Activated naive CD8-positive, alpha-beta T cell treated with anti-CD3 and anti-CD28 coated beads for 36 hours (primary cell): Measurements from ENCODE around the gene OTUD5. TPM values are rescaled to one million over a fixed set of nuclear protein-coding genes. Genes with fewer than 3 reads are reported as not detected.
A peak's percentile ranks its signal among the peaks of the same experiment; 100 is the strongest.

Source experiments
- DNase-seq: peaks from one replicate; pipeline ENCODE4 v3.0.0; 2021
- H3K27ac Mint-ChIP-seq: one replicate; pipeline ENCODE4 v1.8.0; 2022; ENCODE audit warnings: mild to moderate bottlenecking, moderate library complexity, mixed read lengths
- H3K27me3 Mint-ChIP-seq: one replicate; pipeline ENCODE4 v1.8.0; 2022; ENCODE audit warnings: mild to moderate bottlenecking, mixed read lengths
- H3K36me3 Mint-ChIP-seq: one replicate; pipeline ENCODE4 v1.8.0; 2021; ENCODE audit warnings: mild to moderate bottlenecking, mixed read lengths
- H3K4me1 Mint-ChIP-seq: one replicate; pipeline ENCODE4 v1.8.0; 2021; ENCODE audit warnings: mixed read lengths
- H3K4me3 Mint-ChIP-seq: one replicate; pipeline ENCODE4 v1.8.0; 2022; ENCODE audit warnings: mild to moderate bottlenecking, moderate library complexity, mixed read lengths
- H3K9me3 Mint-ChIP-seq: one replicate; pipeline ENCODE4 v1.8.0; 2022; ENCODE audit warnings: mixed read lengths
- total RNA-seq, 2 experiments: library from RNA; stranded (reverse); gene quantifications; one replicate each; pipeline ENCODE4 v1.2.3, GENCODE V29; 2021

The OTUD5 gene
- total RNA-seq, 2 experiments from 2014 or later: 57.3 to 59.5 TPM

DNA sequence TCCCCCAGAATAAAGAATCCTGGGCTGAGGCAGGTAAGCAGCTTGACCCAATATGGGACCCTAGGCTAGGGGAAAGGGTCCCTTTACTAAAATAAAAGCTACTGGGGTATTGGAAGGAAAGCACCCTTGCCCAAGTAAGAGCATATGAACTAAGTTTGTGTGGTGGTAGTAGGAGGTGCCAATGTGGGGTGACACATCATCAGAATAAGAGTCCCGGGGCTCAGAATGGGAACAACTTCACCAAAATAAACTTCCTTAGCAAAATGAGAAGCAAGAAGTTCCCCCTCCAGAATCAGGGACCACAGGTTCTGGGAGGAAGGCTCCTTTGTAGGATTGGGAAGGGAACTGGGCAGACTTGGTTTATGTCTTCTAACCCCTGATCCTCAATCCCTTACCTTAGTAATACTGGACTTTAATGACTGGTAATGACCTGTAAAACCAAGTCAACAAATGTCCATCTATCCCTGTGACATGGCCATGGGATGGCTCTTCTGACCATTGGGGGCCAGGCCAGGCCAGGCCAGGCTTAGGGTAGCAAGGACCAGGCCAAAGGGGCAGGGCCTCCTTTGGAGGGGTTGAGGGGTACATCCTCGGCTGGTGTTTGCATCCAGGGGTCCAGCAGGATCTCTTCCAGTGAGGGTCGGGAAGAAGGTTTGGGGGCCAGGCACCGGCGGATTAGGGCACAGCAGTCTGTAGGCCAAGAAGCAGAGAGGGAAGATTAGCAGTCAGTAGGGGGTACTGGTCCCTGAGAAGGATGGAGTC is 43.6 kb downstream of the OTUD5 start:
- no peak for DNase-seq
- Mint-ChIP-seq H3K27me3 (peaks cover 18% of the 10 kb centered on the region), H3K27ac (peak overlapping the region; percentile 78), H3K4me3 (peak overlapping the region; percentile 90), H3K9me3 (no peaks in the 10 kb centered on the region), H3K4me1 (peaks cover 39% of the 10 kb centered on the region), H3K36me3 (peaks cover 71% of the 10 kb centered on the region)

DNA sequence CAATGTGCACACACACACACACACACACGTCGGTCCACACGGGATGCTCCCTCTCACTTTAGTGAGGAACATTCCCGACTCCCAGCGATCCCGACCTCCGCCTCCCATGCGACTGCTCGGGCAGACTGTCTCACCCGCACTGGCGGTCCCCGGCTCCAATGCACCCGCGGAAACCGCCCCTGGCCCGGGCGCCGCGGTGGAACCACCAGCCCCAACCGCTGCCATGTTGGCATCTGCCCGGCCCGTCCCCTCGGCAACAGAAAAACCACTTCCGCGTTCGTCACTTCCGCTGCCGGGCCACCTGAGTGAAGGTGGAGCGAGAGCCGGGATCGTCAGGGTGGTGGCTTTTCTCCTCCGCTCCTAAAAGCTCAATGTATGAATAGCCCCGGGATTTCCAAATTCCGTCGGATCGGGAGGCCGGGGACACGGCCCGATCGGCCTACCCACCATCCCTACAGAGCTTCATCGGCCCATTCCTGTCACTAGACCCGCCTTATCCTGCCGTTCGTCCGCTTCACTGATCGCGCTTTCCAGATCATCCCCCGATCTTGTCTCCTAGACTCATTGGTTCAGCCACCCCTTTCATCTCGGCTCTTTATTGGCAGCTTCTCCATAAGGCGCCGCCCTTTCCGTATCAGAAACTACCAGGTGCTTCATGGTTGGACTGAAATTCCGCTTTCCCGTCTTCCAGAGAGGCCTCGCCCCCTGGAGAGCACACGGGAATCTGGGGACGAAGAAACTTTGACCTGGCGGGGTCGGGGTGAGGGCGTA is 45.8 kb downstream of the OTUD5 start, which contains the start of gene SLC35A2:
Gene SLC35A2, minus strand, starts transcription at position 235 of the 771 bp plus-strand sequence. Its CDS starts 10 bp downstream, at position 225.
- H3K4me1 Mint-ChIP-seq: peaks cover 37% of the 10 kb centered on the region
- H3K27me3 Mint-ChIP-seq: peaks cover 8% of the 10 kb centered on the region
- DNase-seq: peak; percentile 86
- peak within 1 kb of the TSS; percentile 90 for H3K4me3 Mint-ChIP-seq
- peak within 1 kb of the TSS; percentile 94 for H3K27ac Mint-ChIP-seq
- peaks cover 51% of the 10 kb centered on the region for H3K36me3 Mint-ChIP-seq
- no peaks in the 10 kb centered on the region for H3K9me3 Mint-ChIP-seq

GRCh38 chrX:48910926-48911411 is 46.4 kb downstream of the OTUD5 start:
- H3K27ac Mint-ChIP-seq: peak overlapping the region; percentile 94
- H3K4me3 Mint-ChIP-seq: peak overlapping the region; percentile 90
- no peak for DNase-seq
- H3K4me1 Mint-ChIP-seq: peaks cover 37% of the 10 kb centered on the region
- H3K27me3 Mint-ChIP-seq: peaks cover 8% of the 10 kb centered on the region
- H3K36me3 Mint-ChIP-seq: peaks cover 45% of the 10 kb centered on the region
- H3K9me3 Mint-ChIP-seq: no peaks in the 10 kb centered on the region

GRCh38 chrX:48909703-48910294 is 47.6 kb downstream of the OTUD5 start:
- peaks cover 34% of the 10 kb centered on the region for H3K36me3 Mint-ChIP-seq

GRCh38 chrX:48908600-48908999 is 48.8 kb downstream of the OTUD5 start:
- Mint-ChIP-seq H3K27ac (no peak overlapping the region), H3K9me3 (no peaks in the 10 kb centered on the region), H3K4me3 (no peak overlapping the region), H3K36me3 (peaks cover 22% of the 10 kb centered on the region), H3K27me3 (peaks cover 8% of the 10 kb centered on the region), H3K4me1 (peaks cover 25% of the 10 kb centered on the region)
- no peak for DNase-seq

More at GRCh38 chrX:48909703-48910294, 47.6 kb downstream of the OTUD5 start:
- Mint-ChIP-seq H3K4me3 (peak overlapping the region; percentile 90), H3K4me1 (peaks cover 34% of the 10 kb centered on the region), H3K27me3 (peaks cover 8% of the 10 kb centered on the region), H3K9me3 (no peaks in the 10 kb centered on the region), H3K27ac (no peak overlapping the region)
- no peak for DNase-seq

DNA sequence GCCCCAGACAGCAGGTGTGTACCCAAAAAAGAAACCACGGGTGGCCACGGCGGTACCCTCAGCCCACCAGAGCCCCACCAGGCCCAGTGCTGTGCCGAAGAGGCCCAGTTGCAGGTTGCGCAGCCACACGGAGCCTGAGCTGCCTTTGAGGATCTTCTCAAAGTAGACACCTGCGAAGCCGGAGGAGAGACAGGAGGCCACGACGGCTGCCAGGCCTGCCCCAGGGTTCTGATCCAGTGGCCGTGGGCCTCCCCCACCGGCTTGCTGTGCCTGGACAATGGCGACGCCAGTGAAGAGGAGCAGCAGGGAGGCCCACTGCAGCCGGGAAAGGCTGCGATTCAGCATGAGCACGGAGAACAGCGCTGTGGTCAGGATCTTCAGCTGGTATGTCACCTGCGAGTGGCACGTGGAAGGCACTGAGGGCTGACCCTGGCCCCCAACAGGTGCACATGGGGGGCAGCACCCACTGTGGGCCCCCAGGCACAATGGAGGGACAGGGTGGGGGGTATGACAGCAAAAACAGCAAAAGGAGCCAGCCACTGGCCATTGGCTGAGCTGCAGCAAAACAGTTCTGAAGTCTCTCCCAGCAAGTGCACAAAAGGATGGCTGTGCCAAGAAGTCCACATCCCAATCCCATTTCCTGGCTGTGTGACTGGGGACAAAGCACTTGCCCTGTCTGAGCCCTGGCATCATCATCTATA is 52.2 kb downstream of the OTUD5 start:
- no peak overlapping the region for H3K4me3 Mint-ChIP-seq
- peaks cover 1% of the 10 kb centered on the region for H3K4me1 Mint-ChIP-seq
- H3K27ac Mint-ChIP-seq: no peak overlapping the region

DNA sequence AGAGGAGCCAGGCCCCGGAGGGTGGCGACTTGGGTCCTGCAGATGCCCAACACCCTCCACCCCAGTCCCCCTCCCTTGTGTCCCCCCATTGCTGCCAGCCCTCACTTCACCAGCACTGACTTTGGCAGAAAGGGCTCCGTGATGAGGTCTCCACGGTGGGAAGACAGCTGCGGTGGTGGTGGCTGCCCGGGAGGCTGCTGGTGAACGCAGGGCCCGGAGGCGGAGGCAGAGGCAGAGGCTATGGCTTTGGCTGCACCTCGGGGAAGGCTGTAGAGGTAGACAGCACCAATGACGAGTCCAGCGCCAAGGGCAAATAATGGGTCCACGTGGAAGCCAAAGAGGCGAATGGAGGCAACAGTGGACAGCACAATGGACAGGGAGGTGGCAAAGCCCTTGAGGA is 52.8 kb downstream of the OTUD5 start:
- Mint-ChIP-seq H3K4me3 (no peak overlapping the region), H3K36me3 (peaks cover 2% of the 10 kb centered on the region), H3K27me3 (no peaks in the 10 kb centered on the region), H3K9me3 (no peaks in the 10 kb centered on the region), H3K27ac (no peak overlapping the region), H3K4me1 (peaks cover 3% of the 10 kb centered on the region)
- DNase-seq: no peak

More for the DNA sequence above, 52.2 kb downstream of the OTUD5 start:
- Mint-ChIP-seq H3K9me3 (no peaks in the 10 kb centered on the region), H3K36me3 (peaks cover 2% of the 10 kb centered on the region), H3K27me3 (no peaks in the 10 kb centered on the region)
- DNase-seq: no peak

DNA sequence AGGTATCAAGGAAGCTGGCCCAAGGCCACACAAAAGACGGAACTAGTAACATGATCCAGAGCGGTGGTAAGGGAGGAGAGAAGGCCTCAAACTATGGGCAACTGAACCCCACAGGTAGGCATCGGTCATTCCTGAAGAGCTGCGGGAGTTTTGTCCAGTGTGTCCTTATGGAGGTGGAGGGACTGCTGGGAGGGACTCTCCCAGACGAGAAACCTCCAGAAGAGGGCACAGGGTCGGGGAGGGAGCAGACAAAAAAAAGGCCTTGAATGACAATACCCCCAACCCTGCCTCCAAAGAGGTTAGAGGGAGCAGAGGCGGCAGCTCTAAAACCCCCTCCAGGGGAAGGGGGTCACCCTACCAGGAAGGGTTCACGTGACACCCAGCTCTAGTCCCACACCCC is 53.2 kb downstream of the OTUD5 start:
- Mint-ChIP-seq H3K36me3 (peaks cover 2% of the 10 kb centered on the region), H3K27ac (no peak overlapping the region), H3K27me3 (no peaks in the 10 kb centered on the region)

GRCh38 chrX:48903290-48903689 is 54.1 kb downstream of the OTUD5 start:
- Mint-ChIP-seq H3K4me1 (peaks cover 5% of the 10 kb centered on the region), H3K27ac (peak overlapping the region; percentile 20), H3K4me3 (no peak overlapping the region), H3K9me3 (no peaks in the 10 kb centered on the region), H3K36me3 (peaks cover 2% of the 10 kb centered on the region), H3K27me3 (no peaks in the 10 kb centered on the region)
- DNase-seq: no peak

More for the DNA sequence above, 53.2 kb downstream of the OTUD5 start:
- peaks cover 4% of the 10 kb centered on the region for H3K4me1 Mint-ChIP-seq
- no peak for DNase-seq
- no peaks in the 10 kb centered on the region for H3K9me3 Mint-ChIP-seq
- H3K4me3 Mint-ChIP-seq: no peak overlapping the region

DNA sequence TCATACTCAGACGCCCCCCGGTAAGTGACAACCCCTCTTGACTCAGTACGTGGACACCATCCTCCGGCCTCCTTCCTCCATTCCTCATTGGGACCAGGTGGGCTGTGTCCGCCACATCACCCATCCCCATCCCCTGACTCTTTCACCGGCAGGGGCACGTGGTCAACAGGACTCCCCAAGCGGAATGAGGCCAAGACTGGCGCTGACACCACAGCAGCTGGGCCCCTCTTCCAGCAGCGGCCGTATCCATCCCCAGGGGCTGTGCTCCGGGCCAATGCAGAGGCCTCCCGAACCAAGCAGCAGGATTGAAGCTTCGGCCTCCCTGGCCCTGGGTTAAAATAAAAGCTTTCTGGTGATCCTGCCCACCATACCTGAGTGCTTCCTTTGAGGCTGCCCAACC is 54.6 kb downstream of the OTUD5 start:
- Mint-ChIP-seq H3K9me3 (no peaks in the 10 kb centered on the region), H3K36me3 (peaks cover 2% of the 10 kb centered on the region), H3K27ac (no peak overlapping the region), H3K4me3 (no peak overlapping the region), H3K27me3 (no peaks in the 10 kb centered on the region), H3K4me1 (peaks cover 5% of the 10 kb centered on the region)
- DNase-seq: no peak

DNA sequence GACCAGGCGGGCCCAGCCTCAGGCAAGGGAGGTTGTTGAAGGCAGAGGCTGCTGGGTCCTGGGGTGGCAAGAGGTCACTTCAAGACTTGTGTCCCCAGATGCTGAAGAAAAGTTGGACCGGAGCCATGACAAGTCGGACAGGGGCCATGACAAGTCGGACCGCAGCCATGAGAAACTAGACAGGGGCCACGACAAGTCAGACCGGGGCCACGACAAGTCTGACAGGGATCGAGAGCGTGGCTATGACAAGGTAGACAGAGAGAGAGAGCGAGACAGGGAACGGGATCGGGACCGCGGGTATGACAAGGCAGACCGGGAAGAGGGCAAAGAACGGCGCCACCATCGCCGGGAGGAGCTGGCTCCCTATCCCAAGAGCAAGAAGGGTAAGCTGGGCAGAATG is 55.3 kb downstream of the OTUD5 start:
- Mint-ChIP-seq H3K9me3 (no peaks in the 10 kb centered on the region), H3K4me1 (peaks cover 5% of the 10 kb centered on the region), H3K36me3 (peaks cover 2% of the 10 kb centered on the region), H3K27ac (no peak overlapping the region), H3K4me3 (no peak overlapping the region), H3K27me3 (no peaks in the 10 kb centered on the region)
- DNase-seq: no peak

GRCh38 chrX:48901069-48901468 is 56.3 kb downstream of the OTUD5 start:
- H3K36me3 Mint-ChIP-seq: peaks cover 2% of the 10 kb centered on the region
- peaks cover 12% of the 10 kb centered on the region for H3K4me1 Mint-ChIP-seq
- no peak for DNase-seq

GRCh38 chrX:48899078-48899410 is 58.4 kb downstream of the OTUD5 start:
- H3K27me3 Mint-ChIP-seq: no peaks in the 10 kb centered on the region
- H3K4me1 Mint-ChIP-seq: peaks cover 21% of the 10 kb centered on the region
- H3K9me3 Mint-ChIP-seq: no peaks in the 10 kb centered on the region
- peak overlapping the region; percentile 92 for H3K27ac Mint-ChIP-seq
- H3K4me3 Mint-ChIP-seq: peak overlapping the region; percentile 89
- H3K36me3 Mint-ChIP-seq: peaks cover 9% of the 10 kb centered on the region
- DNase-seq: no peak

More at GRCh38 chrX:48901069-48901468, 56.3 kb downstream of the OTUD5 start:
- Mint-ChIP-seq H3K27ac (no peak overlapping the region), H3K27me3 (no peaks in the 10 kb centered on the region), H3K4me3 (no peak overlapping the region), H3K9me3 (no peaks in the 10 kb centered on the region)

- H3K9me3 Mint-ChIP-seq: no peaks in the 10 kb centered on the region
Measured at GRCh38 chrX:48897625-48898306, 59.6 kb downstream of the OTUD5 start, which contains the start of the genes PQBP1 and TIMM17B. Gene PQBP1 (plus strand): TSS chrX:48897930. CDS start chrX:48898510, 580 bp downstream. Gene TIMM17B (minus strand): TSS chrX:48897768. CDS start chrX:48897749, 19 bp downstream.

More at GRCh38 chrX:48897625-48898306, 59.6 kb downstream of the OTUD5 start, which contains the start of the genes PQBP1 and TIMM17B:
- H3K27me3 Mint-ChIP-seq: no peaks in the 10 kb centered on the region
- peaks cover 9% of the 10 kb centered on the region for H3K36me3 Mint-ChIP-seq
- DNase-seq: peak; percentile 89
- peaks cover 21% of the 10 kb centered on the region for H3K4me1 Mint-ChIP-seq
- peak within 1 kb of the TSS; percentile 92 for H3K27ac Mint-ChIP-seq
- peak within 1 kb of the TSS; percentile 89 for H3K4me3 Mint-ChIP-seq
